WERI-Rb-1 (cell line): ENCODE data around the gene CELSR3.

Experiments
- DNase-seq: peaks from one replicate; pipeline ENCODE4 v3.0.0-alpha.2; 2020
- H3K27ac ChIP-seq: fragments of 250-450 bp; sonication (Bioruptor Pico); 2 replicates; pipeline ENCODE4 v1.5.1; 2020; ENCODE audit warnings: mild to moderate bottlenecking, moderate library complexity
- H3K27me3 ChIP-seq: fragments of 250-450 bp; sonication (Bioruptor Pico); 2 replicates; pipeline ENCODE4 v1.5.1; 2021; ENCODE audit warnings: mild to moderate bottlenecking, low read depth, moderate library complexity; ENCODE audit not compliant: insufficient read depth, severe bottlenecking
- H3K36me3 ChIP-seq: fragments of 250-450 bp; sonication (Bioruptor Pico); 2 replicates; pipeline ENCODE4 v1.5.1; 2020; ENCODE audit warnings: mild to moderate bottlenecking, moderate library complexity
- H3K4me3 ChIP-seq: 2 replicates; pipeline ENCODE4 v1.5.1; 2011; ENCODE audit warnings: low read depth, mild to moderate bottlenecking, control low read depth, low read length
- H3K9me3 ChIP-seq: fragments of 250-450 bp; sonication (Bioruptor Pico); 2 replicates; pipeline ENCODE4 v1.5.1; 2021; ENCODE audit warnings: mild to moderate bottlenecking, moderate library complexity; ENCODE audit not compliant: severe bottlenecking
- CTCF ChIP-seq: IDR thresholded peaks from 2 replicates; pipeline ENCODE4 v1.5.1; 2011; ENCODE audit warnings: low read depth, mild to moderate bottlenecking, control low read depth, inconsistent platforms, low read length

CELSR3 gene

DNA sequence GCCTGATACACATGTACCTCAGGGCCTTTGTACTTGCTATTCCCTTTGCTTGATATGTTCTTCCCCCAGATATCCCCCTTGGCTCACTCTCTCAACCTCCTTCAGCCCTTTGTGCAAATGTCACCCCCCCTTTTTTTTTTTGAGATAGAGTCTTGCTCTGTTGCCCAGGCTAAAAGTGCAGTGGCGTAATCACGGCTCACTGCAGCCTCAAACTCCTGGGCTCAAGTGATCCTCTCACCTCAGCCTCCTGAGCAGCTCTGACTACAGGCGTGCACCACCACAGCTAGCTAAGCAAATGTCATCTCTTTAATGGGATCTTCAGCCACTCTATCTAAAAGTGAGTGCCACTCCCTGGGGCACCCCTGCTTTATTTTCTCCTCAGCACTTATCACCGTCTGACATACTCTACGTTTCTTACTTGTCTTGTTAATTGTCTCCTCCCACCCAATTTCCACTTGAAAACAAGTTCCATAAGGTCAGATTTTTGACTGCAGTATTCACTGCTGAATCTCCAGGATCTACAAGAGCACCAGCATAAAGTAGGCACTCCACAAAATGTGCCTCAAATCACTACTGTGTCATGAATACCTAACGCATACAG, 39.7 kb upstream of the CELSR3 start:
- H3K4me3 ChIP-seq = no peak overlapping the region
- no peak for TF ChIP-seq CTCF
- H3K27ac ChIP-seq = no peak overlapping the region
- no peak for DNase-seq
- no peaks in the 10 kb centered on the region for H3K27me3 ChIP-seq
- peaks cover 85% of the 10 kb centered on the region for H3K36me3 ChIP-seq
- no peaks in the 10 kb centered on the region for H3K9me3 ChIP-seq

GRCh38 chr3:48700731-48701405, 38.2 kb upstream of the CELSR3 start:
- Histone ChIP-seq H3K36me3 (peaks cover 79% of the 10 kb centered on the region), H3K9me3 (no peaks in the 10 kb centered on the region), H3K4me3 (no peak overlapping the region), H3K27me3 (no peaks in the 10 kb centered on the region), H3K27ac (no peak overlapping the region)
- no peak for TF ChIP-seq CTCF
- no peak for DNase-seq

GRCh38 chr3:48698891-48699290, 36.2 kb upstream of the CELSR3 start:
- no peak overlapping the region for H3K27ac ChIP-seq
- no peak for DNase-seq
- no peak overlapping the region for H3K4me3 ChIP-seq
- peaks cover 88% of the 10 kb centered on the region for H3K36me3 ChIP-seq
- no peak for TF ChIP-seq CTCF
- H3K27me3 ChIP-seq = no peaks in the 10 kb centered on the region
- H3K9me3 ChIP-seq = no peaks in the 10 kb centered on the region

DNA sequence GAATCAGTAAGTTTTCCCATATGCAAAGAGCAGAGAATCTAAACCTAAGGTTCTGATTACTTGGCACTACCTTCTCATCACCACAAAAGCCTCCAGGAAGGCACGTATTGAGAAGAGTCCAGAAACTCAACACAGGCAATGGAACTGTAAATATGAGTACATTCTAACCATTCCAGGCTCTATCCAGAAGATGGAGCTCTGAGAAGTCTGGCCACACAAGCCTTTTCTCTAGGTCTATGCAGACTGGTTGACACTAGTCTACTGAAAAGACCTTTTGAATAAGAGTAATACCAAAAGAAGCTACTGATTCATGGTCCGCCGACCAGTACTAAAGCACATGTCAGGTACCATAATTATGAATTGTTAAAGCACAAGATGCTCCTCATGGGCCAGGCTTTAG, 35.3 kb upstream of the CELSR3 start:
- no peaks in the 10 kb centered on the region for H3K27me3 ChIP-seq
- no peaks in the 10 kb centered on the region for H3K9me3 ChIP-seq
- H3K36me3 ChIP-seq = peaks cover 88% of the 10 kb centered on the region
- no peak overlapping the region for H3K4me3 ChIP-seq
- DNase-seq = no peak
- H3K27ac ChIP-seq = no peak overlapping the region
- TF ChIP-seq CTCF = no peak

- Histone ChIP-seq H3K36me3 (peaks cover 89% of the 10 kb centered on the region), H3K4me3 (no peak overlapping the region), H3K9me3 (no peaks in the 10 kb centered on the region), H3K27me3 (no peaks in the 10 kb centered on the region), H3K27ac (no peak overlapping the region)
- TF ChIP-seq CTCF = no peak
- no peak for DNase-seq
Observed at GRCh38 chr3:48696601-48697000, 33.9 kb upstream of the CELSR3 start.

DNA sequence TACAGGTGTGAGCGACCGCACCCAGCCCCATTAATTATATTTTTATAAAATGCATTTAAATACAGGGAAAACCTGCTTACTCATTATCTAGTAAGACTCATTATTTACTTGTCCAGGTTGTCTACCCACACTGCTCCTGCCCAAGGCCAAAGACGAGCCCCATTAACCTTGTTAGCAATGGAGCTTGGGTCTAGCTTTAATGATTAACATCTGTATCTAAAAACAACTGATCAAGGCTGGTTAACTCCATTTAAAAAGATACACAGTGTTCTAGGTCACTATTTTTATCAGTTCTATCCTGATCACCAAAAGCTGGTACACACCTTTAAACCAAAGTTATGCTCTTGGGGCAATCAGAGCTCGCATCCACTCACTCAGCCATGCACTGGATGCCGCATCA, 33.5 kb upstream of the CELSR3 start:
- TF ChIP-seq CTCF = no peak
- no peak for DNase-seq
- peaks cover 91% of the 10 kb centered on the region for H3K36me3 ChIP-seq
- no peaks in the 10 kb centered on the region for H3K27me3 ChIP-seq
- no peaks in the 10 kb centered on the region for H3K9me3 ChIP-seq
- H3K4me3 ChIP-seq = no peak overlapping the region
- H3K27ac ChIP-seq = no peak overlapping the region
